ENCODE measurements around the gene ATP5PO. TPM values are rescaled to one million over a fixed set of nuclear protein-coding genes. Genes with fewer than 3 reads are reported as not detected.

The ATP5PO gene
- total and polyA plus RNA-seq, 5 experiments from 2014 or later, result 139 to 461 (median 367) TPM

GRCh38 chr21:33949516-33950430 is 34.2 kb upstream of the ATP5PO start:
- Mint-ChIP-seq H3K27me3 (no peaks in the 10 kb centered on the region), H3K36me3 (peaks cover 3 to 9% (median 4%) of the 10 kb centered on the region in 3 donors), H3K27ac (peak overlapping the region; percentile 94 to 100 (median 98)), H3K9me3 (peaks cover 0 to 4% (median 2%) of the 10 kb centered on the region in 9 donors), H3K4me1 (peaks cover 41 to 85% (median 75%) of the 10 kb centered on the region in 4 donors), H3K4me3 (peak overlapping the region; percentile 66 to 91 (median 78))
- POLR2A ChIA-PET, result interaction anchor here (0.6 to 13.6 kb wide), 28 partner anchors 8 to 406 kb away, joined by 3 to 625 read pairs (median 5); partner anchors contain the start of genes MRPS6 and SLC5A3
- ATAC-seq, result peak; percentile 8 to 14
- peak in 8 of 10 donors; percentile 39 to 69 (median 54) for DNase-seq

DNA sequence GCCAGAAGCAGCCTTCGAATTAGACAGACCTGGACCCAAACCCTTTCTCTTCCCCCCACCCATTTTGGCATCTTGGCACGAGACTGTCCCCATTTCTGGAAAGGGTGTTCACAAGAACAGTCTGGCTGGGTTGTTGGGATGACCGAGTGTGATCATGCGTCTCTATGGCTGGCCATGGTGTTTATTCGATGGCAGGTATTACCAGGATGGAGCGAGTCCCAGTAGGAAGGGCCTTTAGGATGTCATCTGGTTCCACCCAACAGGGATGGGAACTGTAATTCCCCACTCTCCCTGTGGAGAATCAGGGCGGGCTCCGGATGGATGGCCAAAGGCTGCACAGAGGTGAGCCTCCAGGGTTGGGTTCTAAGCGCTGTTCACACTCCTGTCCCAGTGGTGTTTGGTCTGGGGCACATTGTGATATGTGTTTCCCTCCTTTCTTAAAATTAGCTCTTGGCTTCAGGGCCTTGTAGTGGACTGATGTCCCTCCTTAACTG is 33.4 kb upstream of the ATP5PO start:
- peaks cover 8 to 17% (median 9%) of the 10 kb centered on the region in 3 donors for H3K36me3 Mint-ChIP-seq
- DNase-seq (no peak), ATAC-seq (no peak)
- peak overlapping the region; percentile 66 to 91 (median 78) for H3K4me3 Mint-ChIP-seq
- H3K9me3 Mint-ChIP-seq, result peaks cover 0 to 9% (median 4%) of the 10 kb centered on the region in 9 donors
- H3K27me3 Mint-ChIP-seq, result no peaks in the 10 kb centered on the region
- POLR2A ChIA-PET, result interaction anchor here (0.6 to 13.6 kb wide), 28 partner anchors 9 to 404 kb away, joined by 3 to 625 read pairs (median 6); partner anchors contain the start of genes ATP5PO, MRPS6 and SLC5A3
- peaks cover 41 to 89% (median 82%) of the 10 kb centered on the region in 4 donors for H3K4me1 Mint-ChIP-seq
- peak overlapping the region; percentile 94 to 100 (median 98) for H3K27ac Mint-ChIP-seq

DNA sequence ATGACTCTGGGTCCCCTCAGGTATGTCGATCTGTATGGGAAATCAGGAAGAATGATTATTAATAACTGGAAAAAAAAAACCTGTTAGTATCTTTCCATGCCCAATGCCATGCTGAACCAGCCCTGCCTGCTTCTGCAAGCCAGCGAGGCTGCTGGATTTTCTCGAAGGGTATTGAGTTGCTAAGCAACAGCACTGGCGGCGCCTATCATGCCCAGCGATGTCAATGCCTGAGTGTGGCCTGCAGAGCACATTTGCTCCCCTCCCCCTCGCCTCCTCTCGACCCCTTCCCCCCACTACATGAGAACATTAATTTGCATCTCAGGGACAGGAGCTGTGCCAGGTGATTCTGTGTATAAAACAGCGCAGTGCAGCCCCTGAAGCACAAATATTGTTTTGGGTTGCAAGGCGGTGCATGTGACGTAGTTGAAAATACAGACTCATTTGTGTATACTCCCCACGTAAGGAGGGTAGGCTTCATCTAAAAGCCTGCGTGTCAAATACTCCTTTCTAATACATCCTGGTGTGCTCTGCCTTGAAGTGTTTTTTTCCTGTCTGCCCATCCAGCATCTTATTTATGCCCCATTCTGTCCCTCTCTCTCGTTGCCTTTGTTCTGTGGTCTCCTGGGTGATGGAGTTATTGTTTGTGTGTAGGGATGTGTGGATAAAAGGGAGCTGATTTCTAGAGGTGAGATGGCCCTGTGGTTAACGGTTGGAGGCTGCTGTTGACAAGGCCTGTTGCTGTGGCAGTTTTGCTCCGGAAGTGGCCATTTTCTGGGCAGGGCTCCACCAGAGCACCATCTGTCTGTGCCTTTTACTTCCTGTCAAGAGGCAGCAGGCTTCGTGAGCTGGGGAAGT is 32.7 kb upstream of the ATP5PO start:
- ATAC-seq (peak; percentile 56 to 72), DNase-seq (peak; percentile 57 to 96 (median 90))
- H3K4me3 Mint-ChIP-seq, result peak overlapping the region; percentile 66 to 91 (median 78)
- H3K27ac Mint-ChIP-seq, result peak overlapping the region; percentile 94 to 100 (median 98)
- H3K4me1 Mint-ChIP-seq, result peaks cover 41 to 90% (median 83%) of the 10 kb centered on the region in 4 donors
- H3K9me3 Mint-ChIP-seq, result peaks cover 0 to 9% (median 4%) of the 10 kb centered on the region in 9 donors
- H3K27me3 Mint-ChIP-seq, result no peaks in the 10 kb centered on the region
- peaks cover 8 to 21% (median 14%) of the 10 kb centered on the region in 3 donors for H3K36me3 Mint-ChIP-seq
- POLR2A ChIA-PET, result interaction anchor here (0.5 to 13.6 kb wide), 30 partner anchors 8 to 1974 kb away, joined by 3 to 625 read pairs (median 5); partner anchors contain the start of genes ATP5PO, MRPS6 and SLC5A3

DNA sequence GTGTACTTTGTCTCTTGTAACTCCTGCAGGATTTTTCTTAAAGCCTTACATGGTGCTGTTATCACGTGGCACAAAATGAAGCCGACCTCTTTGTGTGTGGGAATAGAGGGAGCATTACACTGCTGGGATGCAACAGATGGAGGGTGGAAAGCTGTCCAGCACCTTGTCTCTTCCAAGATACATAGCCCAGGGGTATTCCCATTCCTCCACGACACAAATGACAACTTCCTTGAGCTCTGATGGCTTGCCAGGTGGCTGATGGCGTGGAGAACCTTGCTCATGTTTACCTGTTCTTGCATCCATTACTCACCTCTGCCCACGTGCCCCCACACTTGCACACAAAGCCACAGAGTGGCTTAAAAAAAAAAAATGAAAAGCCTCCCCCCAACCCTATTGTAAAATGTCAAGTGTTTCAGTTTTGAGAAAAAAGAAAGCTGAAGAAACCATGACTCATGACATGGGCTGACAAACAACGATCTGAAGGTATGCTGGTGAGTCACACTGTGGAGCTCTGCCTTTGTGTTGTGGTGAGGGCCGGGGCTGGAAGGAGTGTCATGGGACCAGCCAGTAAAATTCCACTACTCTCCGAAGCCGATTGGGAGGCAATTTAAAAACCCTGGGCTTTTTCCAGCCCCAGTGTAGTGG is 32.0 kb upstream of the ATP5PO start:
- Mint-ChIP-seq H3K9me3 (peaks cover 0 to 9% (median 4%) of the 10 kb centered on the region in 9 donors), H3K4me3 (peak overlapping the region; percentile 66 to 91 (median 78)), H3K36me3 (peaks cover 8 to 24% (median 14%) of the 10 kb centered on the region in 3 donors), H3K27ac (peak overlapping the region; percentile 94 to 100 (median 98)), H3K27me3 (no peaks in the 10 kb centered on the region), H3K4me1 (peaks cover 44 to 87% (median 80%) of the 10 kb centered on the region in 4 donors)
- peak; percentile 60 to 65 for ATAC-seq
- DNase-seq, result peak; percentile 62 to 95 (median 86)
- POLR2A ChIA-PET, result interaction anchor here (0.7 to 13.6 kb wide), 19 partner anchors 9 to 1973 kb away, joined by 3 to 625 read pairs (median 5); partner anchors contain the start of genes ATP5PO, MRPS6 and SLC5A3

- Mint-ChIP-seq H3K27me3 (no peaks in the 10 kb centered on the region), H3K36me3 (peaks cover 8 to 20% (median 19%) of the 10 kb centered on the region in 3 donors), H3K4me1 (peaks cover 39 to 84% (median 72%) of the 10 kb centered on the region in 4 donors), H3K27ac (peak overlapping the region; percentile 91 to 99 (median 97)), H3K4me3 (peak overlapping the region in 9 of 10 donors; percentile 3 to 91 (median 43)), H3K9me3 (peaks cover 0 to 9% (median 4%) of the 10 kb centered on the region in 9 donors)
- POLR2A ChIA-PET, result interaction anchor here (0.6 to 13.6 kb wide), 10 partner anchors 10 to 403 kb away, joined by 3 to 625 read pairs (median 6); partner anchors contain the start of genes MRPS6 and SLC5A3
- DNase-seq, result peak in 2 of 10 donors; percentile 42 to 55
- ATAC-seq, result no peak
Measured at GRCh38 chr21:33945652-33946270, 30.2 kb upstream of the ATP5PO start.

GRCh38 chr21:33944185-33944763 is 28.7 kb upstream of the ATP5PO start:
- Mint-ChIP-seq H3K4me1 (peaks cover 31 to 83% (median 71%) of the 10 kb centered on the region in 4 donors), H3K9me3 (peaks cover 0 to 9% (median 4%) of the 10 kb centered on the region in 9 donors), H3K27ac (peak overlapping the region in 9 of 10 donors; percentile 3 to 97 (median 78)), H3K36me3 (peaks cover 8 to 22% (median 21%) of the 10 kb centered on the region in 3 donors), H3K27me3 (no peaks in the 10 kb centered on the region), H3K4me3 (peak overlapping the region in 2 of 10 donors; percentile 24 to 32)
- ATAC-seq, result no peak
- no peak for DNase-seq
- POLR2A ChIA-PET, result interaction anchor here (1.0 to 13.6 kb wide), 2 partner anchors 9 to 32 kb away, joined by 3 to 625 read pairs; no protein-coding TSS in a partner anchor

GRCh38 chr21:33943293-33943692 is 27.7 kb upstream of the ATP5PO start:
- no peaks in the 10 kb centered on the region for H3K27me3 Mint-ChIP-seq
- H3K4me1 Mint-ChIP-seq, result peaks cover 23 to 82% (median 70%) of the 10 kb centered on the region in 4 donors
- no peak overlapping the region for H3K4me3 Mint-ChIP-seq
- no peak for DNase-seq
- H3K36me3 Mint-ChIP-seq, result peaks cover 8 to 27% (median 23%) of the 10 kb centered on the region in 3 donors
- POLR2A ChIA-PET, result interaction anchor here (1.0 to 4.4 kb wide), 2 partner anchors 10 to 33 kb away, joined by 3 to 37 read pairs; no protein-coding TSS in a partner anchor
- no peak for ATAC-seq
- peaks cover 0 to 9% (median 4%) of the 10 kb centered on the region in 9 donors for H3K9me3 Mint-ChIP-seq
- peak overlapping the region in 5 of 10 donors; percentile 24 to 93 (median 56) for H3K27ac Mint-ChIP-seq

- Mint-ChIP-seq H3K4me3 (no peak overlapping the region), H3K27ac (peak overlapping the region in 7 of 10 donors; percentile 45 to 93 (median 69))
- POLR2A ChIA-PET, result interaction anchor here (4.4 kb wide), 1 partner anchor 10 kb away, joined by 37 read pairs; no protein-coding TSS in a partner anchor
Measured at GRCh38 chr21:33942426-33942825, 26.8 kb upstream of the ATP5PO start.

DNA sequence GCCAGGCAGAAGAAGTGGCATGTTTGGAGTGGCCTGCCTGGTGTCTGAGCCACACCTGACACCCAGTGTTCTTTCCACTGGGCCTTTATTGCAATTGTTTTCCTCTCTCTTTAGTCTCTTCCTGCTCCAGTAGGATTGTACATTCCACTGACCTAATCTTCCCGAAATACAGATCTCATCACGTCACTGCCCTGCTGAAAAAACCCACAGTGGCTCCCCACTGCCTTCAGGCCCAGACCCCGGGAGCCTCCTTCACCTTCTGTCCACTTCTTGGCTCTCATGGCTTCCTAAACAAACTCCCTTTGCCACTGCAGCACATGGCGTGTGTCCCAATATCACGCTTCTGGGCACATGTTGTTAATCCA is 25.3 kb upstream of the ATP5PO start:
- Mint-ChIP-seq H3K27me3 (no peaks in the 10 kb centered on the region), H3K4me1 (peaks cover 20 to 82% (median 68%) of the 10 kb centered on the region in 4 donors), H3K4me3 (peak overlapping the region in 4 of 10 donors; percentile 5 to 50 (median 26)), H3K36me3 (peaks cover 8 to 30% (median 23%) of the 10 kb centered on the region in 3 donors), H3K9me3 (peaks cover 0 to 9% (median 0%) of the 10 kb centered on the region in 9 donors), H3K27ac (peak overlapping the region; percentile 59 to 99 (median 90))
- ATAC-seq (no peak), DNase-seq (no peak)
- POLR2A ChIA-PET, result interaction anchor here (1.5 to 4.4 kb wide), 2 partner anchors 8 to 133 kb away, joined by 3 to 37 read pairs; no protein-coding TSS in a partner anchor

More at GRCh38 chr21:33942426-33942825, 26.8 kb upstream of the ATP5PO start:
- DNase-seq (no peak), ATAC-seq (no peak)
- Mint-ChIP-seq H3K4me1 (peaks cover 19 to 82% (median 70%) of the 10 kb centered on the region in 4 donors), H3K36me3 (peaks cover 8 to 30% (median 23%) of the 10 kb centered on the region in 3 donors), H3K27me3 (no peaks in the 10 kb centered on the region), H3K9me3 (peaks cover 0 to 9% (median 2%) of the 10 kb centered on the region in 9 donors)

Measured in naive thymus-derived CD8-positive, alpha-beta T cell (primary cell).